Measurements from ENCODE around the gene MRPL4.
"Not testable (repeated sequence)": the region's sequence is repeated elsewhere in the genome, so short reads cannot be mapped to it uniquely, and the experiment has no call there.

The MRPL4 gene

DNA sequence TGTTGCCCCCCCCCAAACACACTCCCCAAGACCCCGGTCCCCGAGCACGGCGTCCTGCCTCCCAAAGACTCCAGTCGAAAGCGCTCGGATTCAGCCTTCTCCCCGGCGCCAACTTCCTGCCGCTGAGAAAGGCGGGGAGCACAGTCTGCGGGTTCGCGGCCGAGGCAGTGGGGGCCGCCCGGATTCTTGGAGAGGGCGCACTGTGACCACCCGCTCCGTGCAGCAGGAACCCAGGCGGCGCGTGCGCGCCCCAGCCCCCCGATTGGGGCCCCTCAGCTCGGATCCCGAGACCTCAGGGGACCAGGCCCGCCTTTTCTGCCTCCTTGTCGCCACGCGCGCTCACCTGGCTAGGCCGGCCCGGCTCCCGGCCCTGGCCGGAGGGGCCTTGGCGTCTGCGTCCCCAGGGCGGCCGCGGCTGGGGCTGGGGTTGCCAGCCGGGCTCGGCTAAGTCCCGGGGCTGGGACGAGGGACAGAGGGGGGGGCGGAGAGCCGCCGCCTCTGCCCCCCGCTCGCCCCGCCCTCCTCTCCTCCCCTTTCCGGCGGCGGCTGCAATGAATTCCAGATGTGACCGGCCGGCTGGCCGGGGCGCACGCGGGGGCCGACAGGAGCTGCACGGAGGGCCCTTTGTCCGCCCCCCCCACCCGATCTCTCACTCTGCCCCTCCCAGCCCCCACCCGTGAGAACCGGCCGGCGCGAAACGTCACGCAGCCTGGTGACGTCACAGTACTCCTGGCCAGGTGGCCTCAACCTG lies 21.0 kb upstream of the MRPL4 start, which contains the start of gene S1PR2:
Gene S1PR2 (minus strand): TSS at position 471 of the 751 bp plus-strand sequence. CDS start 6,426 bp downstream, outside the sequence.
- DNase-seq, result peak; percentile 62

DNA sequence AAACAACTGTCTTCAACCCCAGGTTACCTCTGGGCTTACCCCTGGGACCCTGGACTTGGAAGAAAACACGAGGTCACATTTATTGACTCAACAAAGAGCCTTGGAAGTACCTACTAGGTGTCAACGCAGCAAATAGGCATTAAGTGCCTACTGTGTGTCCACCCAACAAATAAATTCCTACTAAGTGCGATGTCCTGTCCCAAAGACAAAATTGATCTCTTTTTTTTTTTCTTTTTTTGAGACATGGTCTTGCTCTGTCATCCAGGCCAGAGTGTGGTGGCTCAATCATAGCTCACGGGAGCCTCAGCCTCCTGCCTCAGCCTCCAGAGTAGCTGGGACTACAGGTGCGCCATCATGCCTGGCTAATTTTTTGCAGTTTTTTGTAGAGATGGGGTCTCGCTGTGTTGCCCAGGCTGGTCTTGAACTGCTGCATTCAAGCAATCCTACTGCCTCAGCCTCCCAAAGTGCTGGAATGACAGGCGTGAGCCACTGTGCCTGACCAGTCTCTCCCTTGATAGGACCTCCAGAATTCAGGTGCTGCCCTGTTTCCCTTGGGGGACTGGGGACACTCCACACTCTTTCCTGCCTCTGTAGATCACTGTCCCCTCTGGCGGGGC lies 20.3 kb upstream of the MRPL4 start:
- DNase-seq, result no peak

DNA sequence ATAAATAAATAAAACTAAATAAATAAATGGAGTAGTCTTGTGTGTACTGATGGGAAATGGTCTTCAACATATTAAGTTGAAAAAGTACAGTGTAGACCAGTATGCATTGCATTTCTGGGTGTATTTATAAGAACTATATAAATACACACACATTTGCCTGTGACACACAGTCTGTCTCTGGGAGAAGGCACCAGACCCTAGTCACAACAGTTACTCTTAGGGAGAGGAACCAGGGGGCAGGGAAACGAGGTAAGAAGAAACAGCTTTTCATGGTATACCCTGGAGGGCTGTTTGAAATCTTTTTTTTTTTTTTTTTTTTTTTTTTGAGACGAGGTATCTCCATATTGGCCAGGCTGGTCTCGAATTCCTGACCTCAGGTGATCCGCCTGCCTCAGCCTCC lies 18.1 kb upstream of the MRPL4 start:
- DNase-seq, result no peak

DNA sequence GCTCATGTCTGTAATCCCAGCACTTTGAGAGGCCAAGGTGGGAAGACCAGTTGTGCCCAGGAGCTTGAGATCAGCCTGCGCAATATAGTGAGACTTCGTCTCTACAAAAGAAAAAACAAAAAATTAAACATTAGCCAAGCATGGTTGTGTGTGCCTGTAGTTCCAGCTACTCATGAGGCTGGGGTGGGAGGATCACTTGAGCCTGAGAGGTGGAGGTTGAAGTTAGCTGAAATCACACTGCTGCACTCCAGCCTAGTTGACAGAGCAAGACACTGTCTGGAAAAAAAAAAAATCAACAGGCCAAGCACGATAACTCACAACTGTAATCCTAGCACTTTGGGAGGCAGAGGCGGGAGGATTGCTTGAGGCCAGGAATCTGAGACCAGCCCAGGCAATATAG lies 17.0 kb upstream of the MRPL4 start:
- no peak for DNase-seq

DNA sequence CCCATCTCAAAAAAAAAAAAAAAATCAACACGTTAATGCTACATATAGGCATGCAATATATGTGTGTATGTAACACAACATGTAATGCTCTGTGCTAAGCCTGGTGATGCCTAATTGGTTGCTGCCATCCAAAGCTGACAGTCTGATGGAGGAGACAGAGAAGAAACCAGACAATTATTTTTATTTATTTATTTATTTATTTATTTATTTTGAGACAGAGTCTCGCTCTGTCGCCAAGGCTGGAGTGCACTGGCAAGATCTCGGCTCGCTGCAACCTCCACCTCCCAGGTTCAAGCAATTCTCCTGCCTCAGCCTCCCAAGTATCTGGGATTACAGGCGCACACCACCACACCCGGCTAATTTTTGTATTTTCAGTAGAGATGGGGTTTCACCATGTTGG lies 16.6 kb upstream of the MRPL4 start:
- DNase-seq, result not testable (repeated sequence)

DNA sequence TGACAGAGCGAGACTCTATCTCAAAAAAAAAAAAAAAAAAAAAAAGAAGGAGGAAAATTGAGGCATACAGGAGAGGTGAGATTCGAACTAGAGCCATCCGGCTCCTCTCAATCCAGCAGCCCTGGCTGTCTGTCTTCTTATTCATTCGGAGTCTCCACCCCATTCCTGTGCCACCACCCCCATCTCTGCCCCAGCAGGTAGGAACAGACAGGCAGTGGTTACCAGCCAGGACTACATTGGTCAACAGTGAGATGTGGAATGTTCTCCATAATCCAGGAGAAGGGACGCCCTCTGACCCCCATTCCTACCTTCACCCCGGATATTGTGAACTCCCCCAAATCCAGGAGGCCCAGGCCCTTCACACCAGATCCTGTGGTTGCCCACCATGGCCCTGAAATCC lies 14.3 kb upstream of the MRPL4 start:
- no peak for DNase-seq

DNA sequence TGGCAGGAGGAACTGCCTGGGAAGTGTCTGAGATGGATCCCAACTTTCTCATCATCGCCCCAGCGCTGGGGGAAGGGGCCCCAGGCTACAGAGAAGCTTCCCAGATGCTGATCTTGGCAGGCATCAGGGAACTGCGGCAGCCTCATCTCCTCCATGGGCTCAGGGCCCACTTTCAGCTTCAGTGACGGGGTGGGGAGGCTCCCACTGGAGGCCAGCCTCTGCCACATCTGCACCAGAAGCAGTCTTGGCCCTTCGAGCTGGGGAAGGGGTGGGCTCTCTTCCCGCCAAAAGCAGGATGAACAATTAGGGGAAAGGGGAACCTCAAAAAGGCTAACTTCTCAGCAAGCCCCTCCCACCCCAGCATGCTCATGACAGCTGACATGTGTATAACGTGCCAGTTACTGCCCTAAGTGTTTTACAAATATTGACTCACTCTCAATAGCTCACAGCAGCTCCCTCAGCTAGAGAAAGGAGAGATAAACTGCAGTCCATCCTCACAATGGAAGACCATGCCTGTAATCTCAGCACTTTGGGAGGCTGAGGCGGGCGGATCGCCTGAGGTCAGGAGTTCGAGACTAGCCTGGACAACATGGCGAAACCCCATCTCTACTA lies 13.7 kb upstream of the MRPL4 start:
- DNase-seq, result no peak

GRCh38 chr19:10241826-10242449 lies 10.1 kb upstream of the MRPL4 start:
- not testable (repeated sequence) for DNase-seq

- DNase-seq, result no peak
Observed at GRCh38 chr19:10243606-10244005, 8.4 kb upstream of the MRPL4 start.

GRCh38 chr19:10245189-10245939 lies 6.7 kb upstream of the MRPL4 start:
- DNase-seq, result no peak

DNA sequence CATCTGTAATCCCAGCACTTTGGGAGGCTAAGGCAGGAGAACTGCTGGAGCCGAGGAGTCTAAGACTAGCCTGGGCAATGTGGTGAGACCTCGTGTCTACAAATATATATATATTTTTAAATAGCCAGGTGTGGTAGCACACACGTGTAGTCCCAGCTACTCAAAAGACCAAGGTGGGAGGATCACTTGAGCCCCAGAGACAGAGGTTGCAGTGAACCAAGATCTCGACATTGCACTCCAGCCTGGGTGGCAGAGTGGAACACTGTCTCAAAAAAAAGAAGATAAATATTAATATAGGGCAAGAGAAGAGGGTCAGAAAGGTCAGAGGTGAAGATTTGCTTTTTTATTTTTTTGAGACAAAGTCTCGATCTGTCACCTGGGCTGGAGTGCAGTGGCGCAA lies 5.5 kb upstream of the MRPL4 start:
- no peak for DNase-seq

DNA sequence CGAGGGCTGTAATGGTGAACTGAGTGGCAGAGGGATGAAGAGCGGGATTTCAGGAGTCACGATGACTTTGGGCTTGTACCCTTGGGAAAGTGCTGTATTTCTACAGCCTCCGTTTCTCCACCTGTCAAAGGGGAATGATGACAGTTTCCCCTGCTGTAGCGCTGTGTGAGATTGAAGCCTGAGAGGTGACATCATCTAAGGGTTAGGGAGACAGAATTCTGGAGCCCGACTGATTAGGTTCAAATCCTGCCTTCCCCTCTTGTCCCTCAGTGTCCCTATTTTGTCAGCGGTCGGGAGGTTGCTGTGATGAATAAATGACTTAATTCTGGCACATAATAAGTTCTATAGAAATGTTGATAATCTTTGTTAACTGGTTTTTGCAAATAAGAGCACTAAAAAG lies 693 bp downstream of the MRPL4 start:
- DNase-seq, result no peak

- DNase-seq, result no peak
Observed at GRCh38 chr19:10254244-10254643, 2.2 kb downstream of the MRPL4 start.

- no peak for DNase-seq
Observed at GRCh38 chr19:10255358-10255757, 3.3 kb downstream of the MRPL4 start.

DNA sequence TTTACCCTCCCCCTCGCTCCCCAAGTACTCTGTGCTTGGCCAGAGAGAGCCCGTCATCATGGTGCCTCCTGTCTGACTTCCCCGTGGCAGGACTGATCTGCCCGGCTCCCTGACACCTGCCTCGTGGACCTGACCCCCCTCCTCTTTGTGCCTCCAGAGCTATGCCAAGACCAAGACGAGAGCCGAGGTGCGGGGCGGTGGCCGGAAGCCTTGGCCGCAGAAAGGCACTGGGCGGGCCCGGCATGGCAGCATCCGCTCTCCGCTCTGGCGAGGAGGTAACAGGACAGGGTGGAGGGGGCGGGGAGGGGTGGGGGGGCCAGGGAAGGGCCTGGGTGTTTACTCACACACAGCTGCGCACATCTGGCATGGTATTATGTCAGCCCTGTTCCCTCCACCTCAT lies 4.5 kb downstream of the MRPL4 start:
- DNase-seq, result no peak

DNA sequence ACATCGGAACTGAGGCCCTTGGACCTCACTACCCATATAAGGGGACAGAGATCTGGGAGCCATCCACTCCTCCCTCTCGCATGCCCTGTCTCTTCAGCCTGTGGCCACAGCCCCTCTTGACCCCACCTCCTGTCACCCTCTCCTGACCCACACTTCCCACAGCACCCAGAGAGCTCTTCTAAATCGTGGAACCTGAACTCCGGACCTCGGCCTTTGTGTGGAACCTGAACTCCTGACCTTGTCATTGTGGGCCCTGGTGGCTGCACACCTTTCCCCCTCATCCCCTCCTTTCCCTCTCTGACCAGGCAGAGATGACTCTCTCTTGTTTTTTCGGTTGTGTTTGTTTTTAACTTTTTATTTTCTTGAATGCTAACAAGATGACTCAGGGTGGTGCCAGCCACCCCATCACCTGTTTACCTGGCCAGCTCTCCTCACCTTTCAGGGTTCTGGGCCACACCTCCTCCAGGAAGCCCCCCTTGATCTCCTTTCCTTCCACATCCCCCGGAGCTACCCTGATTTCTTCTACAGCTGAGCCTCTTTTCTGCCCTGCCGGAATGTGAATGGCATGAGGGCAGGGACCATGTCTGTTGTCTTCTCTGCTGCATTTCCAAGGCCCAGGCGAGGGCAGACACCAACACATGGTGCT lies 5.1 kb downstream of the MRPL4 start:
- DNase-seq, result no peak

DNA sequence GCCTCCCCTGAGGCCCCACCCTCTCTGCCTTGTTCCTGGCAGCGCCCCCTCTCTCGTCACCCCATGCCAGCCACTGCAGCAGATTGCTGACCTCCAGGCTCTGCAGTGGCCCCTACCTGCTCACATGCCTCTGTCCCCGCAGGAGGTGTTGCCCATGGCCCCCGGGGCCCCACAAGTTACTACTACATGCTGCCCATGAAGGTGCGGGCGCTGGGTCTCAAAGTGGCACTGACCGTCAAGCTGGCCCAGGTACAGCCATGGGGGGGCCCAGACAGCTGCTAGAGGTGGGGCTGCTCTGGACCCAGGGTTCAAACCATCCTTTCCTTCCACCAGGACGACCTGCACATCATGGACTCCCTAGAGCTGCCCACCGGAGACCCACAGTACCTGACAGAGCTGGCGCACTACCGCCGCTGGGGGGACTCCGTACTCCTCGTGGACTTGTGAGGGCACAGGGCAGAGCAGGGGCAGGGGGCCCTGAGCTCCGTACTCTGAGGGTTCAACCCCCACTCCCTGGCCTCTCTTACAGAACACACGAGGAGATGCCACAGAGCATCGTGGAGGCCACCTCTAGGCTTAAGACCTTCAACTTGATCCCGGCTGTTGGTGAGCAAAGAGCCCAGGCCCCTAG lies 6.2 kb downstream of the MRPL4 start:
- no peak for DNase-seq

DNA sequence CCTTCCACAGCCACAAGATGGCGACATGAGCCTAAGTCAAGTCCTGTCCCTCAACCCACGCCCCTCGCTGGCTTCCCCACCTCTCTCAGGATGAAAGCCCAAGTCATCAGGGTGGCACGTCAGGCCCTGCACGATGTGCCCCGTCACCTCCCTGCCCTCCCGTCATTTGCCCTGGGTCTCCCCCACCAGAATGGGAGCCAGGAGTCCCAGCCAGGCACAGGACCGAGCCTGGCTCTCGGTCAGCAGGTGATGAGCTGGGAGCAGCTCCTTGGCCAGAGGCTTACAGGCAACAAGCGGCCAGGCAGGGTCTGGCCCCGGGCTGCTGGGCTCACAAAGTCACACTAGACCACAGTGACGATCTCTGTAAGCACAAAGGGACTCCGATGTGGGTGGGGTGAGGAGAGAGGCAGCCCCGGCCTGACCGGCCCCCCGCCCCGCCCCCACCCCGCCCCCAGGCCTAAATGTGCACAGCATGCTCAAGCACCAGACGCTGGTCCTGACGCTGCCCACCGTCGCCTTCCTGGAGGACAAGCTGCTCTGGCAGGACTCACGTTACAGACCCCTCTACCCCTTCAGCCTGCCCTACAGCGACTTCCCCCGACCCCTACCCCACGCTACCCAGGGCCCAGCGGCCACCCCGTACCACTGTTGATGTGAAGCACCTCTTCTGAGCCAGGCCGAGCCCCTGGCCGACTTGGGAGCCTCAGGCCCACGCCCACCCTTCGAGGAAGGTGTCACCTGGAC lies 7.3 kb downstream of the MRPL4 start:
- peak; percentile 76 for DNase-seq

DNA sequence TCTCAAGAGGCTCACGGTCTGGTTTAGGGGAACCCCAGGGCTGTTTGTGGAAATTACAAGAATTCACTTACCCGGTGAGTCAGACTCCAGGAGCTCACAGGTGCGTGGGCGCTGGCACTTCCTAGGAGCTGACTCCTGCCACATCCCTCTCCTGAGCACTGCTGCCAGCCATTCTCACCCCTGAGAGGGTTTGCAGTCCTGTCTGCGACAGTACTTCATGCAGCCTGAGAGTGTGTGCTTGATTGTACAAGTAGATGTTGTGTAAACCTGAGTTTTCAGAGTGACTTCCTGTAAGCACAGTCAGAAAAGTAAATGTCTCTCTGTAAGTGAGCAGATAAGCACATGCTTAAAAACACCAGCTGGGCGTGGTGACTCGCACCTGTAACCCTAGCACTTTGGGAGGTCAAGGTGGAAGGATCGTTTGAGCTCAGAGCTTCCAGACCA lies 8.1 kb downstream of the MRPL4 start:
- DNase-seq, result no peak

GRCh38 chr19:10262771-10263170 lies 10.8 kb downstream of the MRPL4 start:
- DNase-seq, result no peak

DNA sequence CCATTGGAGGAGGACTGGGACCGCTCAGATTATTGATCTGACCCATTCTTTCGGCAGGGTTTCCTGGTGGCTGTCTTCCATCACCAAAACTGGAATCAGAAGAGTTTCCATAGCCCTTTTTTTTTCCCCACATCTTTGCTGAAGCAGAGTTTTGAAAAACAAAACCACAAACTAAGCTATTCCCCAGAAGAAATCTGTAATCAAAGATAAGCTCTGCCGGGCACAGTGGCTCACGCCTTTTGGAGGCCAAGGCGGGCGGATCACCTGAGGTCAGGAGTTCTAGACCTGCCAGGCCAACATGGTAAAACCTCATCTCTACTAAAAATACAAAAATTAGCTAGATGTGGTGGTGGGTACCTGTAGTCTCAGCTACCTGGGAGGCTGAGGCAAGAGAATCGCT lies 14.7 kb downstream of the MRPL4 start:
- DNase-seq, result no peak
